ENCODE measurements around the gene TRRAP. TPM values are rescaled to one million over a fixed set of nuclear protein-coding genes. Genes with fewer than 3 reads are reported as not detected.

TRRAP gene
- total and polyA plus RNA-seq, 4 donors: 8.3 to 43.1 (median 20.9) TPM

- Histone ChIP-seq H3K9ac (ENCODE audit: insufficient read depth in 1 of 2, low read length in 2 of 2) (no peak overlapping the region), H3K27ac (ENCODE audit: low read depth in 1 of 2, low read length in 1 of 2) (no peak overlapping the region), H3K36me3 (ENCODE audit: control insufficient read depth in 4 of 4, insufficient read depth in 4 of 4, low read length in 4 of 4) (peaks cover 24 to 62% (median 43%) of the 10 kb centered on the region in 4 donors), H3K4me1 (ENCODE audit: control insufficient read depth in 5 of 5, insufficient read depth in 5 of 5, low read length in 5 of 5) (no peaks in the 10 kb centered on the region), H3K4me3 (no peak overlapping the region), H3K27me3 (ENCODE audit: control insufficient read depth in 3 of 3, insufficient read depth in 3 of 3, low read length in 2 of 3) (no peaks in the 10 kb centered on the region), H3K9me3 (ENCODE audit: control insufficient read depth in 4 of 4, insufficient read depth in 3 of 4, low read length in 3 of 4) (no peaks in the 10 kb centered on the region)
- DNase-seq (no peak), ATAC-seq (ENCODE audit: insufficient read depth, low FRiP score) (no peak)
- TF ChIP-seq CTCF (IDR thresholded peaks at IDR 0.05; ENCODE audit: control extremely low read depth, extremely low read depth): no peak
- 95 to 96% methylated on average over 36 of the region's 36 CpGs for WGBS, 2 donors
These were observed 133.5 kb downstream of the TRRAP start for GRCh38 chr7:99011706-99012404.

DNA sequence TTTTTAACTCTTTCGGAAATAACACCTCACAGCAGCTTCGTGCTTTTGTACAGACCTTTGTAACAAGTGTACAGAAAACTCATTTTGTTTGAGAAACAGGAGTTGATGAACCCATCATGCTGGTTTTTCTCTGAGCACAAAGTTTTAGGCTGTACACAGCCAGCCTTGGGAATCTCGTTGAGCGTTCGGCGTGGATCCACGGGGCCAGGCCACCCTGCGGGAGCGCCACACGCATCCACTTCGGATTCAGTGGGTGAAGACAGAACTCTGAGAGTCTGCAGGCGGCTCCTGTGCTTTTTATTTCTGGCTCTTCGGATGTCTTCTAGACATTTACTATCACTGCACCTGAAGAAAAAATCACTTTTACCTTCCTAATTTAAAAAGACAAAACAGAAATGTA, 134.4 kb downstream of the TRRAP start:
- Histone ChIP-seq H3K9me3 (ENCODE audit: control insufficient read depth in 4 of 4, insufficient read depth in 3 of 4, low read length in 3 of 4) (no peaks in the 10 kb centered on the region), H3K9ac (ENCODE audit: insufficient read depth in 1 of 2, low read length in 2 of 2) (no peak overlapping the region), H3K4me1 (ENCODE audit: control insufficient read depth in 5 of 5, insufficient read depth in 5 of 5, low read length in 5 of 5) (no peaks in the 10 kb centered on the region), H3K27me3 (ENCODE audit: control insufficient read depth in 3 of 3, insufficient read depth in 3 of 3, low read length in 2 of 3) (no peaks in the 10 kb centered on the region), H3K27ac (ENCODE audit: low read depth in 1 of 2, low read length in 1 of 2) (no peak overlapping the region), H3K4me3 (no peak overlapping the region), H3K36me3 (ENCODE audit: control insufficient read depth in 4 of 4, insufficient read depth in 4 of 4, low read length in 4 of 4) (peaks cover 24 to 60% (median 41%) of the 10 kb centered on the region in 4 donors)
- WGBS, 2 donors: 96 to 97% methylated on average over 13 of the region's 13 CpGs
- no peak for ATAC-seq (ENCODE audit: insufficient read depth, low FRiP score)
- no peak for DNase-seq
- no peak for TF ChIP-seq CTCF (IDR thresholded peaks at IDR 0.05; ENCODE audit: control extremely low read depth, extremely low read depth)

GRCh38 chr7:99013266-99014112, 135.2 kb downstream of the TRRAP start:
- ATAC-seq (ENCODE audit: insufficient read depth, low FRiP score): no peak
- Histone ChIP-seq H3K4me3 (no peak overlapping the region), H3K4me1 (ENCODE audit: control insufficient read depth in 5 of 5, insufficient read depth in 5 of 5, low read length in 5 of 5) (no peaks in the 10 kb centered on the region), H3K27ac (ENCODE audit: low read depth in 1 of 2, low read length in 1 of 2) (no peak overlapping the region), H3K36me3 (ENCODE audit: control insufficient read depth in 4 of 4, insufficient read depth in 4 of 4, low read length in 4 of 4) (peaks cover 20 to 55% (median 38%) of the 10 kb centered on the region in 4 donors), H3K9me3 (ENCODE audit: control insufficient read depth in 4 of 4, insufficient read depth in 3 of 4, low read length in 3 of 4) (no peaks in the 10 kb centered on the region), H3K9ac (ENCODE audit: insufficient read depth in 1 of 2, low read length in 2 of 2) (no peak overlapping the region), H3K27me3 (ENCODE audit: control insufficient read depth in 3 of 3, insufficient read depth in 3 of 3, low read length in 2 of 3) (no peaks in the 10 kb centered on the region)
- TF ChIP-seq CTCF (IDR thresholded peaks at IDR 0.05; ENCODE audit: control extremely low read depth, extremely low read depth): no peak
- 97 to 98% methylated on average over 25 of the region's 25 CpGs for WGBS, 2 donors
- DNase-seq: no peak
